ENCODE data around the gene HSD17B13.
A peak's percentile ranks its signal among the peaks of the same experiment; 100 is the strongest.
"Not testable (repeated sequence)": the region's sequence is repeated elsewhere in the genome, so short reads cannot be mapped to it uniquely, and the experiment has no call there.

HSD17B13 gene

GRCh38 chr4:87356832-87357526, 34.3 kb upstream of the HSD17B13 start:
- TF ChIP-seq CTCF (conservative IDR thresholded peaks at IDR 0.05; ENCODE audit: low read length): no peak
- peak; percentile 18 for DNase-seq (ENCODE audit: low read depth)

GRCh38 chr4:87354168-87355102, 31.8 kb upstream of the HSD17B13 start:
- no peak overlapping the region for H3K4me3 ChIP-seq (ENCODE audit: low read length)
- peak; percentile 29 for DNase-seq (ENCODE audit: low read depth)
- TF ChIP-seq CTCF (conservative IDR thresholded peaks at IDR 0.05; ENCODE audit: low read length): no peak

More at GRCh38 chr4:87356832-87357526, 34.3 kb upstream of the HSD17B13 start:
- H3K4me3 ChIP-seq (ENCODE audit: low read length): no peak overlapping the region

- peak; percentile 56 for DNase-seq (ENCODE audit: low read depth)
- H3K4me3 ChIP-seq (ENCODE audit: low read length): no peak overlapping the region
- peak; percentile 66 for TF ChIP-seq CTCF (conservative IDR thresholded peaks at IDR 0.05; ENCODE audit: low read length)
Observed at GRCh38 chr4:87353592-87353991, 30.9 kb upstream of the HSD17B13 start.

GRCh38 chr4:87345139-87345538, 22.5 kb upstream of the HSD17B13 start:
- TF ChIP-seq CTCF (conservative IDR thresholded peaks at IDR 0.05; ENCODE audit: low read length): no peak
- no peak overlapping the region for H3K4me3 ChIP-seq (ENCODE audit: low read length)
- no peak for DNase-seq (ENCODE audit: low read depth)

GRCh38 chr4:87342872-87343271, 20.2 kb upstream of the HSD17B13 start:
- TF ChIP-seq CTCF (conservative IDR thresholded peaks at IDR 0.05; ENCODE audit: low read length): no peak
- no peak for DNase-seq (ENCODE audit: low read depth)
- no peak overlapping the region for H3K4me3 ChIP-seq (ENCODE audit: low read length)

GRCh38 chr4:87341954-87342635, 19.4 kb upstream of the HSD17B13 start:
- not testable (repeated sequence) for H3K4me3 ChIP-seq (ENCODE audit: low read length)
- peak; percentile 65 for DNase-seq (ENCODE audit: low read depth)

- no peak for TF ChIP-seq CTCF (conservative IDR thresholded peaks at IDR 0.05; ENCODE audit: low read length)
- no peak overlapping the region for H3K4me3 ChIP-seq (ENCODE audit: low read length)
- peak; percentile 3 for DNase-seq (ENCODE audit: low read depth)
Observed at GRCh38 chr4:87339440-87339839, 16.8 kb upstream of the HSD17B13 start.
